ENCODE data around the gene INAFM2.

INAFM2 gene

DNA sequence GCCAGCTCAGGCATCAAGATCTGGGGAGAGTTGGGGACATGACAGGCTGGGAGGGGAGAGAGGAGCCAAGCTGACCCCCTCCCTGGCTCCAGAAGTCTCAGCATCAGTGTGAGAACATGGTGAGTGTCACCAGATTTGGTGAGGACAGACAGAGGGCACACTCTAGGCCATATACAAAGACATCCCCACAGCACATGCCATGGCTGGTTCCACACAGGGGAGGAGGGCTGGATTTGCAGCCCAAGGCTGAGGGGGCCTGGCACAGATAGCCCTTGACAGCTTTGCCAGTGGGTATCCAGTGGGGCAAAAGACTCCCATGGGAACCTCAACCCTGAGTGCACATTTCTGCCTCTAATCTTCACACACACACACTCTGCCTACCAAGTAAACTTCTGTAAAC, 30.5 kb upstream of the INAFM2 start:
- DNase-seq (ENCODE audit: low read depth): no peak
- TF ChIP-seq, protein P1, sequence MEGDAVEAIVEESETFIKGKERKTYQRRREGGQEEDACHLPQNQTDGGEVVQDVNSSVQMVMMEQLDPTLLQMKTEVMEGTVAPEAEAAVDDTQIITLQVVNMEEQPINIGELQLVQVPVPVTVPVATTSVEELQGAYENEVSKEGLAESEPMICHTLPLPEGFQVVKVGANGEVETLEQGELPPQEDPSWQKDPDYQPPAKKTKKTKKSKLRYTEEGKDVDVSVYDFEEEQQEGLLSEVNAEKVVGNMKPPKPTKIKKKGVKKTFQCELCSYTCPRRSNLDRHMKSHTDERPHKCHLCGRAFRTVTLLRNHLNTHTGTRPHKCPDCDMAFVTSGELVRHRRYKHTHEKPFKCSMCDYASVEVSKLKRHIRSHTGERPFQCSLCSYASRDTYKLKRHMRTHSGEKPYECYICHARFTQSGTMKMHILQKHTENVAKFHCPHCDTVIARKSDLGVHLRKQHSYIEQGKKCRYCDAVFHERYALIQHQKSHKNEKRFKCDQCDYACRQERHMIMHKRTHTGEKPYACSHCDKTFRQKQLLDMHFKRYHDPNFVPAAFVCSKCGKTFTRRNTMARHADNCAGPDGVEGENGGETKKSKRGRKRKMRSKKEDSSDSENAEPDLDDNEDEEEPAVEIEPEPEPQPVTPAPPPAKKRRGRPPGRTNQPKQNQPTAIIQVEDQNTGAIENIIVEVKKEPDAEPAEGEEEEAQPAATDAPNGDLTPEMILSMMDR (IDR thresholded peaks at IDR 0.05; ENCODE audit: control insufficient read depth, insufficient read depth, low read depth, low read length, missing control alignments): no peak
- no peak overlapping the region for H3K4me3 ChIP-seq (ENCODE audit: control insufficient read depth, low read depth, low read length)

DNA sequence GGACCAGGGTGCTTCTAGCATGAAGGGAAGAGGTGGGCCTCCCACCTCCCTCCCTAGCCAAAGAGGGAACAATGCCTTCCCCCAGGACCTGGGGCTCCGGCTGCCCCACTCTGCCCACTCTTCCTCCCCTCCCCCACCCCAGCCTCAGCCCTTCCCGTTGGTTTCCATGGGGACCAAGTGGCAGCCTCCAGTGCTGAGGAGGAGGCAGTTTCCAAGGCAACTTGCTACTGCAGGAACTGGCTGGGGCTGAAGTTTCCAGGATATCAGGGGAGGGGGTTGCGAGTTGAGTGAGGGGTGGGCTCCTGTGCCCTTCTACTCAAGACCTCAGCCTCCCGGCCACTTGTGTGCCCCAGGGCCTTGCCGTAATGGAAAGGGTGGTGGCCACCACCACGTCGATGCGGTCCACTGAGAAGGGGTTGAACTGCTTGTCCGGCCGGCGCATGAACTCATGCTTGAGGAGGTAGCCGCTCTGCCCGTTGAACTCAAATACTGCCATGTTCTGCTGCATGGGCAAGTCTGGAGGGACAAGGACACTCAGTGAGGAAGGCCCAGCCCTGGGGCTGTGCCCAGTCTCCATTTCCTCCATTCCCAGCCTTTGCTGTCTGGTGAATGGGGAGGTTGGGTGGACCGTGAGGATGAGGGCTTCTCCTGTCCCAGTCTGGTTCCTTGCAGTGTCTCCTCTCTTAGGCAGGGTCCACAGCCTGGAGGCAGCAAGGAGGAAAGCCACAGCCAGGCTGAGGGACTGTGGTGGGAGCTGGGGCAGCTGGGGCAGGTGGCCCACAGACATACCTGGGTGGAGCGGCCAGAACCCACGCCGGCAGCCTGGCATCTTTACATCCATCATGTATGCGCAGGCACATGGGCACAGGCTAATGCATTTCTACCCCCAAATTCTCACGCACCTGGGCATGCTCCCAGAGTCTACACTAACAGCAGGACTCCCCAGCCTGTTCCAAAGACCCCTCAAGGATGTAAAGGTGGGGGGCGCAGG, 29.3 kb upstream of the INAFM2 start:
- H3K4me3 ChIP-seq (ENCODE audit: control insufficient read depth, low read depth, low read length): no peak overlapping the region
- TF ChIP-seq, protein P1 (IDR thresholded peaks at IDR 0.05; ENCODE audit: control insufficient read depth, insufficient read depth, low read depth, low read length, missing control alignments): no peak
- DNase-seq (ENCODE audit: low read depth): no peak

DNA sequence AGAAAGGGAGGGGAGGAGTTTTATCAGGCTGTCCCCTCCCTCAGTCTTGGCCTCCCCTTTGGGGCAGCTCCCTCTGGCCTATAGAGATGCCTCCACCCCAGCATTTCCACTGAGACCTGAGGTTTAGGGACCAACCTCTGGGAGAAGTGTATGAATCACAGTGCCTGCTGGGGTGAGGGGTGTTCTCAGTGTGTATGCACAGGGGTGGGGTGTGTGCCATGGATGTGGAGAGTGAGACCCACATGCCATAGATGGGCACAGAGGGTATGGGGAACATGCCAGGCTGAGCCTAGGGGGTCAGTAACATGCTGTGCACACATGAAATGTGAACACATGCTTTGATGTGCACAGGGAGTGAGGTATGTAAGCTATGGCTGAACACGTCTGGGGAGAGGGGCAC, 28.2 kb upstream of the INAFM2 start:
- TF ChIP-seq, protein P1 (IDR thresholded peaks at IDR 0.05; ENCODE audit: control insufficient read depth, insufficient read depth, low read depth, low read length, missing control alignments): no peak

DNA sequence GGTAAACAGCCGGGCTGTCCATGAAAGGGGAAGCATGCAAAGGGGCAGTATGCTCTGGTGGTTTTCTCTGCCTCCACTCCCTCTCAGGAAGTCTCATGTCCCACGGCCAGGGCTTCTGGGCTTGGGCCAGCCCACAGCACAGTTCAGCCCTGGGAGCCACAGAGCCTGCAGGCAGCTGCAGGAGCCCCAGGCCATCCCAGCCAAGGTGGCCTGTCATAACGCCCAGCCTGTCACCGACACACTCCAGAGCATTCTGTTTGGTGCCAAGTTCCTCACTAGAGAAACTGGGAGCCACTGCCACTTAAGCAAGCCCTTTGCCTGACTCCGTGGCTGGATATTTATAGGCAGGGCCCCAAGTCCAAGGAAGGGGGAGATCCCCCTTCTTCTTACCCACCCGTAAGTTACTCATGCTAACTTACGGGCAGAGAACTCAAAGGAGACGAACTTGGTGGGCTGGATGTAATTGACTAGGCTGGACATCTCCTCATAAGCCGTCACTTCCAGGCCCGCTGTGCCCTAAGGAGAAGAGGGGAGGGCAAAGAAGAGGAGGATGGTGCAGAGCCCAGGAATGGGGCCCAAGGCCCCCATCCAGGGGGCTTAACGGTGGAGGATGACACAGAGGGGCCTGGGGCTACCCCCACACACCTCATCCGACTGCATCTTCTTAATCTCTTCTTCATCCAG, 27.5 kb upstream of the INAFM2 start:
- TF ChIP-seq, protein P1 (IDR thresholded peaks at IDR 0.05; ENCODE audit: control insufficient read depth, insufficient read depth, low read depth, low read length, missing control alignments): no peak
- no peak overlapping the region for H3K4me3 ChIP-seq (ENCODE audit: control insufficient read depth, low read depth, low read length)
- no peak for DNase-seq (ENCODE audit: low read depth)

More for the DNA sequence above, 28.2 kb upstream of the INAFM2 start:
- no peak for DNase-seq (ENCODE audit: low read depth)
- no peak overlapping the region for H3K4me3 ChIP-seq (ENCODE audit: control insufficient read depth, low read depth, low read length)

DNA sequence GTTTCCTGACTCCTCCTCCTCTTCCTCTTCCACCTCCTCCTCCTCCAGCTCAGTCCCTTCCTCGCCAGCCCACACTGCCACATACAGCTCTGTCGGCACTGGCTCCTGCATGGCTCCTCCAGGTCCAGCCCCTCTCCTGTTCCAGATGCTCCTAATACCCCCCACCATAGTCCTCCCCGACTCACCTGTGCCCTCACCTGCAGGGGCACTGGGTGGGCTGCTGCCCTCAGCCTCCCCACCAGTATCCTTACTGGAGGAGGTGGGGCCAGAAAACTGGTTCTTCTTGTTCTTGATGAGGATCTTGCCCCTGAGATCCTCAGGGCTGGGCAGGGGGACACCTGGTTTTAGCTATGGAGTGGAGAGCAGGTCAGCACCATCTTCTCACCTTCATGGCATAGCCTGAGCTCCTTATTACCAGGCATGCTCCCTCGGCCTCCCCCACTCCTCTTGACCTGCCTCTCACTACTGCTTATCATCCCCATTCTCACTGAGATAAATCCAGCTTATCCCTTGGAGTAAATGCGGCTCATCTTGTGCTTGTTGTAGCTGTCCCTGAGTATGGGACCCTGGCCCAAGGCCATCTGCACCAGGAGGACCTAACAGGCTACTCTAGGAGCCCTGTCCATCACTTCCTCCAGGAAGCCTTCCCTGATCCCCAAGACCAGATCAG, 26.8 kb upstream of the INAFM2 start:
- DNase-seq (ENCODE audit: low read depth): no peak
- no peak overlapping the region for H3K4me3 ChIP-seq (ENCODE audit: control insufficient read depth, low read depth, low read length)
- TF ChIP-seq, protein P1 (IDR thresholded peaks at IDR 0.05; ENCODE audit: control insufficient read depth, insufficient read depth, low read depth, low read length, missing control alignments): no peak

DNA sequence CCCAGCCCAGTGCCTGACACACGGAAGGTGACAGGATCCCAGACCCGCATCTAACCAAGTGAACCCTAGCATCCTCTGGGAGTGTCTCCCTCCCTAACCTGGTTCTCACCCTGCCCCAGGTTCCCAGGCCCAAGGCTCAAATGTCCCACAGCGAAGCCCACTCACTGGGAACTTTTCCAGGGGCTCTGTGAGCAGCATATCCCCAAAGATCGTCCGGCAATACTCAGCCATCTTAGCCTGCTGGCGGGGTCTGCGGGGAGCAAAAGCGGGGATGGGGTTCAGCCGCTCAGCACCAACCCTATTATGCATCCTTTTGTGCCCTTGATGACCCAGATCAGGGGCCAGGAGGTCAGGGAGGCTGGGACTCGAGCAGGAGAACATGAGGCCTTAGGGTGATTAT, 26.1 kb upstream of the INAFM2 start:
- TF ChIP-seq, protein P1 (IDR thresholded peaks at IDR 0.05; ENCODE audit: control insufficient read depth, insufficient read depth, low read depth, low read length, missing control alignments): no peak

More for the DNA sequence above, 26.1 kb upstream of the INAFM2 start:
- no peak overlapping the region for H3K4me3 ChIP-seq (ENCODE audit: control insufficient read depth, low read depth, low read length)
- DNase-seq (ENCODE audit: low read depth): no peak
